Testis (tissue), 3 donors: ENCODE measurements around the gene FUCA2. TPM values are rescaled to one million over a fixed set of nuclear protein-coding genes. Genes with fewer than 3 reads are reported as not detected.
"Not testable (repeated sequence)": the region's sequence is repeated elsewhere in the genome, so short reads cannot be mapped to it uniquely, and the experiment has no call there.

Experiments used
- DNase-seq: peaks from one replicate; pipeline ENCODE4 v3.0.0-alpha.2; 2019
- H3K27ac ChIP-seq, 2 donors: fragments of 200-600 bp; sonication (generic); one replicate each; pipeline ENCODE4 v1.5.1; 2019
- H3K27me3 ChIP-seq: fragments of 200-600 bp; sonication (generic); one replicate; pipeline ENCODE4 v1.5.1; 2019
- H3K36me3 ChIP-seq: fragments of 200-600 bp; sonication (generic); one replicate; pipeline ENCODE4 v1.5.1; 2017; ENCODE audit warnings: low read depth; ENCODE audit errors: missing control alignments
- H3K4me1 ChIP-seq: fragments of 200-600 bp; sonication (generic); one replicate; pipeline ENCODE4 v1.5.1; 2019
- H3K4me3 ChIP-seq, 2 donors: fragments of 200-600 bp; sonication (generic); one replicate each; pipeline ENCODE4 v1.5.1; 2017 to 2019
- H3K9me3 ChIP-seq: fragments of 200-600 bp; sonication (generic); one replicate; pipeline ENCODE4 v1.5.1; 2017
- POLR2A ChIP-seq: fragments of 450-650 bp; IDR thresholded peaks from one replicate; pipeline ENCODE4 v1.6.1; 2017; ENCODE audit warnings: antibody characterized with exemption, mild to moderate bottlenecking, moderate library complexity
- WGBS, 2 donors: methylation state at CpG; one replicate each; pipeline ENCODE4 v1.1.5; 2018; 5-methylcytosine and 5-hydroxymethylcytosine counted together
- intact Hi-C: fragments of 100-400 bp; cut with DNase I; formaldehyde crosslinking; loops from one replicate; pipeline ENCODE4 v1.15.1; 2023; ENCODE audit warnings: low total_unique reads
- polyA plus RNA-seq: library from polyadenylated mRNA; stranded (reverse); fragments of 350-450 nt; fragmentation: Illumina TruSeq; extraction: RNeasy Lipid Tissue Mini Kit (QIAGEN cat#74804); gene quantifications from one replicate; pipeline ENCODE4 v1.2.3, GENCODE V29; 2014; ENCODE audit warnings: low read depth, low replicate concordance; ENCODE audit not compliant: insufficient read depth
- total RNA-seq, 2 donors: library from RNA; depleted of rRNA; stranded (reverse); fragments of >200 nt; gene quantifications; one replicate each; pipeline ENCODE4 v1.2.3, GENCODE V29; 2016
- TF ChIP-seq, protein P1 (sequence below), 3 experiments: fragments of 450-650 bp in 2 of 3; fragments of 200-600 bp in 1 of 3; sonication (generic) in 1 of 3; IDR thresholded peaks; one replicate each; pipeline ENCODE4 v1.5.1; 2016 to 2019; ENCODE audit warnings: antibody characterized with exemption in 3 of 3, mild to moderate bottlenecking in 2 of 3, moderate library complexity in 1 of 3

FUCA2 gene
- total and polyA plus RNA-seq, 3 donors from 2014 or later, result 20.0 to 29.4 (median 25.3) TPM

DNA sequence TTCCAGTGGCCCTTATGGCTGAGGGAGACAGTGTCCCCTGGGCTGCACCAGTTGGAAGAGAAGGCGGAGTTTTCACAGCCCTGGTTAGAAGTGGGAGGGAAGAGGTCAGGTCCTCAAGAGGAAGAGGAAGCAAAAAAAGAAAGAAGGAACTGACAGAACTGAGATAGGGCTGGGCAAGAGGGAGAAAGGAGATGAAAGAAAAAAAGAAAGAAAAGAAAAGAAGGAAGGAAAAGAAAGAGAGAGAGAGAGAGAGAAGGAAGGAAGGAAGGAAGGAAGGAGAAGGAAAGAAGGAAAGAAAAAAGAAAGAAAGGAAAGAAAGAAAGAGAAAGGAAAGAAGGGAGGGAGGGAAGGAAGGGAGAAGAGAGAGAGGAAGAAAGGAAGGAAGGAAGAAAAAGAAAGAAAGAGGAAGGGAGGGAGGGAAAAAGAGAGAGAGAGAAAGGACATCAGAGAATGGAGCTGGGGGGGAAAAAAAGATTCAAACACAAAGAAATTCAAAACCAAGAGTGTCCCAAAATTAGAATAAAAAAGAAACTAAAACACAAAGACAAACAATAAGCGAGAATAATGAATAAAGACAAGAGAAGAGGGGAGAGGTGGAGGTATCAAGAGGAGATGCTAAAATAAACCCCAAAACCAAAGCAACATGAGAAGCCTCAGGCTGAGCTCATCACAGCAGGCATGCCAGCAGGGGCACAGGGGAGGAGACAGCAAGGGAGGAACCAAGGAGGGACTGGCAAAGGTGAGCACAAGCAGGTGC lies 5.3 kb upstream of the FUCA2 start:
- TF ChIP-seq POLR2A, result no peak
- TF ChIP-seq, protein P1, sequence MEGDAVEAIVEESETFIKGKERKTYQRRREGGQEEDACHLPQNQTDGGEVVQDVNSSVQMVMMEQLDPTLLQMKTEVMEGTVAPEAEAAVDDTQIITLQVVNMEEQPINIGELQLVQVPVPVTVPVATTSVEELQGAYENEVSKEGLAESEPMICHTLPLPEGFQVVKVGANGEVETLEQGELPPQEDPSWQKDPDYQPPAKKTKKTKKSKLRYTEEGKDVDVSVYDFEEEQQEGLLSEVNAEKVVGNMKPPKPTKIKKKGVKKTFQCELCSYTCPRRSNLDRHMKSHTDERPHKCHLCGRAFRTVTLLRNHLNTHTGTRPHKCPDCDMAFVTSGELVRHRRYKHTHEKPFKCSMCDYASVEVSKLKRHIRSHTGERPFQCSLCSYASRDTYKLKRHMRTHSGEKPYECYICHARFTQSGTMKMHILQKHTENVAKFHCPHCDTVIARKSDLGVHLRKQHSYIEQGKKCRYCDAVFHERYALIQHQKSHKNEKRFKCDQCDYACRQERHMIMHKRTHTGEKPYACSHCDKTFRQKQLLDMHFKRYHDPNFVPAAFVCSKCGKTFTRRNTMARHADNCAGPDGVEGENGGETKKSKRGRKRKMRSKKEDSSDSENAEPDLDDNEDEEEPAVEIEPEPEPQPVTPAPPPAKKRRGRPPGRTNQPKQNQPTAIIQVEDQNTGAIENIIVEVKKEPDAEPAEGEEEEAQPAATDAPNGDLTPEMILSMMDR (IDR thresholded peaks at IDR 0.05), result no peak
- peaks cover 19% of the 10 kb centered on the region for H3K4me1 ChIP-seq
- no peaks in the 10 kb centered on the region for H3K27me3 ChIP-seq
- H3K36me3 ChIP-seq, result no peaks in the 10 kb centered on the region
- DNase-seq, result no peak
- no peak overlapping the region for H3K4me3 ChIP-seq
- H3K9me3 ChIP-seq, result no peaks in the 10 kb centered on the region
- 86% methylated on average over 2 of the region's 2 CpGs for WGBS, 2 donors
- intact Hi-C loops, result no loop called here
- H3K27ac ChIP-seq, result no peak overlapping the region

DNA sequence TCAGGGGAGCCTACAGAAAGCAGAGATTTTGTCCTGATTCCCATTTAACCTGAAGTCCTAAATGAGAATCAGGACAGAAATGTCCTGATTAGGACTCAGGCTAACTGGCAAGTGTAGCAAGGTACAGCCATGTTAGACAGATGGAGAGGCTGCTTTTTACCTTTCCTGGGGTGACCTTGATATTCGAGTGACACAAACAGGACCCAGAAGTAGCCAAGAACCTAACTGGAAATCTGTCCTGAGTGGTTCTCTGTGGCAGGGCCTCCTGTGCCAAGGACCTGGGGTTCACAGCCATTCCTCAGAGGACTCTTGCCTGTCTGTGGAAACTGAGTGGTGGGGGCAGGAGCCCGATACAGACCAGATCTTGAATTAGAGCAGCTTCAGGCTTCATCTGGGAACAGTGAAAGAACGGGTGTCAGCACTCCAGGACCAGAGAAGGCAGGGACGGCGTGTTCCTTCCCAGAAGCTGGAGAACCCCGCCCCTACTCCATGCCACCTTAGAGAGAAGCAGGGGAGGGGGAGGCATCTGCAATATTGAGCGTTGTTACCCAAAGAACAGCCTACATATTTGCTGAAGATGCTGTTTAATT lies 4.3 kb upstream of the FUCA2 start:
- peak; percentile 18 for DNase-seq
- H3K27me3 ChIP-seq, result no peaks in the 10 kb centered on the region
- peaks cover 23% of the 10 kb centered on the region for H3K4me1 ChIP-seq
- 61 to 69% methylated on average over 6 to 7 of the region's 7 CpGs for WGBS, 2 donors
- no peaks in the 10 kb centered on the region for H3K9me3 ChIP-seq
- no peaks in the 10 kb centered on the region for H3K36me3 ChIP-seq
- TF ChIP-seq, protein P1 (IDR thresholded peaks at IDR 0.05), result no peak
- no peak for TF ChIP-seq POLR2A
- H3K4me3 ChIP-seq, result no peak overlapping the region
- intact Hi-C loops, result no loop called here
- H3K27ac ChIP-seq, result no peak overlapping the region

DNA sequence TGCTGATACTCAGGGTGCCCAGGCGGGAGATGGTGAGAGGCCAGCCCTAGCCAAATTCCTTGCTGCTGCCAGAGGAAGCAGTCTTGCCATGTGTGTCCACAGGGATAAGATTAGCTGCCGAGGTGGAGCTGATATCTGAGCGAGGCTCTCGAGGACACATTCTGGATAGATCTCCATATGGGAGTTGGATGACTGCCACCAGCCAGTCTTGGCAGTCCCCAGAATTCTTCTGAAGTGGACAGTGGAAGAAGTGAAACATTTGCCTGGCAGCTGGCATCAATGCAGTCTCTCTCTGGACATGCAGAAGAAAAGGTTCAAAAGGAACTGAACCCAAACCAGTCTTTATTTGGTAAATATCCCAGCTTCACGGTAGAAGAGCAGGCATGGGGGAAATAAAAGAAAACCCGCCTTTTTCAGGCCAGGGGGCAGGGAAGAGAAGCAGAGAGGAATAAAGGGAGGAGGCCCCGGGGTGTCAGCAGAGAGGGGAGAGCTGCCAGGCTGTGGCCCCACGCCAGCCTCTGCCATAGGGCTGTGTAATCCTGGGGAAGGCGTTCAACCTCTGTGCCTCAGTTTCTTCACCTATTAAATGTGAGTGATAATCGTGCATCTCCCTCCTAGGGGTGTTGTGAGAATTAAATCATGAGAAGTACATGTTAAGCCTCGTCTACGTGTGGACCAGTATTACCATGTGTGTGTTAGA lies 3.7 kb upstream of the FUCA2 start:
- Histone ChIP-seq H3K9me3 (no peaks in the 10 kb centered on the region), H3K4me1 (peaks cover 25% of the 10 kb centered on the region), H3K36me3 (no peaks in the 10 kb centered on the region), H3K4me3 (no peak overlapping the region), H3K27me3 (no peaks in the 10 kb centered on the region), H3K27ac (peak overlapping the region in 1 of 2 donors; percentile 42)
- intact Hi-C loops, result no loop called here
- peak; percentile 89 for DNase-seq
- WGBS, 2 donors, result 53 to 72% methylated on average over 10 to 12 of the region's 12 CpGs
- no peak for TF ChIP-seq POLR2A
- TF ChIP-seq, protein P1 (IDR thresholded peaks at IDR 0.05), result no peak

DNA sequence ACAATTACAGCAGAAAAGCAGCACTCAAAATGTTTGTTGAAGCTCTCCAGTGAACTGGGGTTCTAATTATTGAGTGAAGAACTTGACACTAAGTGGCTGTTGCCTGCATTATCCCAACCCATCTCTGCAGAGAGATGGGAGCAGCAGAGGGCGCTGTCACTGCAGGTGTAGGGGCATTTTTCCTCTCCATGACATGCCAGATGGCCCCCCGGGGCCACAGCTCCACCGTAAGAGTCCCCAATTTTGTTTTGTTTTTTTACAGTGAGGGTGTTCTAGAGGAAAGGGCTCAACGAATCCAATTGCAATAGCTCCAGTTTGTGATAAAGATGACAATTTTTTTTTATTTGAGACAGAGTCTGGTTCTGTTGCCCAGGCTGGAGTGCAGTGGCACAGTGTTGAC lies 1.9 kb upstream of the FUCA2 start:
- Histone ChIP-seq H3K9me3 (no peaks in the 10 kb centered on the region), H3K4me1 (peaks cover 27% of the 10 kb centered on the region), H3K36me3 (no peaks in the 10 kb centered on the region), H3K27ac (no peak overlapping the region), H3K27me3 (no peaks in the 10 kb centered on the region), H3K4me3 (no peak overlapping the region)
- DNase-seq, result peak; percentile 18
- intact Hi-C loops, result no loop called here
- TF ChIP-seq, protein P1 (IDR thresholded peaks at IDR 0.05), result peak in 1 of 3 experiments; percentile 3
- no peak for TF ChIP-seq POLR2A
- 62 to 84% methylated on average over 4 of the region's 4 CpGs for WGBS, 2 donors

DNA sequence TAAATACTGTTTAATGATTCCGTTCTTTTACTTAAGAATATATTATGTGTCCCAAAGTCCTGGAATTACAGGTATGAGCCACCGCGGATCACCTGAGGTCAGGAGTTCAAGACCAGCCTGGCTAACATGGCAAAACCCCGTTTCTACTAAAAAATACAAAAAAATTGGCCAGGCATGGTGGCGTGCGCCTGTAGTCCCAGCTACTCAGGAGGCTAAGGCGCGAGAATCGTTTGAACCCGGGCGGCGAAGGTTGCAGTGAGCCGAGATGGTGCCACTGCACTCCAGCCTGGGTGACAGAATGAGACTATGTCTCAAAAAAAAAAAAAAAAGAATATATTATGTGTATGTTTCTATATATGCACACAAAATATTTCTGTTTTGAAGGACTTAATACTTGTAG lies 1.2 kb downstream of the FUCA2 start:
- Histone ChIP-seq H3K4me1 (peaks cover 19% of the 10 kb centered on the region), H3K4me3 (peak overlapping the region in 1 of 2 donors; percentile 85)
- 67 to 76% methylated on average over 13 of the region's 13 CpGs for WGBS, 2 donors
- H3K27me3 ChIP-seq, H3K36me3 ChIP-seq, H3K9me3 ChIP-seq, H3K27ac ChIP-seq, DNase-seq, intact Hi-C loops: not testable (repeated sequence)
